Measurements from ENCODE around the gene DAPK1. TPM values are rescaled to one million over a fixed set of nuclear protein-coding genes. Genes with fewer than 3 reads are reported as not detected.

The DAPK1 gene
- polyA plus RNA-seq, 2 of the 4 experiments (the other 2 are of a cell fraction) = 55.2 to 67.2 TPM

DNA sequence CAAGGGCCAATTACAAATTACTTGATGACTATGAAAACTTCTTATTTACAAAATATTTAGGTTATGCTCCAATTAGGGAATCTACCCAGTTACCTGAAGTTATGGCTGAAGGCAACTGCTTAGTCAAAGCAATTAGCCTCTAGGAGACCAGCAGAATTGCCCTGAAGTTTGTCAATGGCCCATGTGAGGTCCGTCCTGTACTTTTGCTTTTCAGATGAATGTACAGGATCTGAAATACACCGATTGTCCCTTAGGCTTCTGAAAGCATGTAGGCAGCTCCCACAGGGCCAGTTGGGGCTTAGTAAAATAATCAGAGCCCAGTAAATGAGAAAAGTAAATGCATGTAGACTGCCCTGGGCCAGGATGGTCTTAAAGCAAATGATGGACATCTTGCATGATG is 93.3 kb downstream of the DAPK1 start:
- Histone ChIP-seq H3K4me3 (no peak overlapping the region), H3K4me1 (peaks cover 8% of the 10 kb centered on the region; the same call in 2 of the 3 replicates), H3K4me2 (no peak overlapping the region), H3K27ac (no peak overlapping the region), H3K9me3 (no peaks in the 10 kb centered on the region)
- no peak for DNase-seq (ENCODE audit: low read depth in 1 of 2, low spot score in 1 of 2)
- CTCF ChIA-PET = interaction anchor here (1.5 kb wide), 1 partner anchor 11 kb away, joined by 5 read pairs; no protein-coding TSS in a partner anchor
- POLR2A ChIA-PET = no interaction called here
- FAIRE-seq = no peak
- TF ChIP-seq RNF2 (IDR thresholded peaks at IDR 0.05; ENCODE audit: borderline replicate concordance, low read depth) (no peak), NPAS2 (CRISPR knock-in tag; IDR thresholded peaks at IDR 0.05; ENCODE audit: borderline replicate concordance) (no peak), CBX8 (IDR thresholded peaks at IDR 0.05) (no peak), EHF (CRISPR knock-in tag; IDR thresholded peaks at IDR 0.05) (no peak), SMC3 (IDR thresholded peaks at IDR 0.05) (no peak), ZNF302 (CRISPR knock-in tag; IDR thresholded peaks at IDR 0.05) (no peak), KDM5A (IDR thresholded peaks at IDR 0.05) (no peak), BHLHE40 (IDR thresholded peaks at IDR 0.05; ENCODE audit: low read depth, low read length) (no peak), RFX5 (IDR thresholded peaks at IDR 0.05) (no peak), SREBF2 (IDR thresholded peaks at IDR 0.05) (no peak), MAZ (IDR thresholded peaks at IDR 0.05; ENCODE audit: borderline replicate concordance, low read depth, low read length) (no peak), FOXS1 (CRISPR knock-in tag; IDR thresholded peaks at IDR 0.05) (no peak), POLR2A (IDR thresholded peaks at IDR 0.05; ENCODE audit: low read length) (no peak), FOSB (CRISPR knock-in tag; IDR thresholded peaks at IDR 0.05) (no peak)
- TF ChIP-seq, protein P1, sequence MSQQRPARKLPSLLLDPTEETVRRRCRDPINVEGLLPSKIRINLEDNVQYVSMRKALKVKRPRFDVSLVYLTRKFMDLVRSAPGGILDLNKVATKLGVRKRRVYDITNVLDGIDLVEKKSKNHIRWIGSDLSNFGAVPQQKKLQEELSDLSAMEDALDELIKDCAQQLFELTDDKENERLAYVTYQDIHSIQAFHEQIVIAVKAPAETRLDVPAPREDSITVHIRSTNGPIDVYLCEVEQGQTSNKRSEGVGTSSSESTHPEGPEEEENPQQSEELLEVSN (IDR thresholded peaks at IDR 0.05; ENCODE audit: borderline replicate concordance, low read depth) = no peak
- TF ChIP-seq, protein P2, sequence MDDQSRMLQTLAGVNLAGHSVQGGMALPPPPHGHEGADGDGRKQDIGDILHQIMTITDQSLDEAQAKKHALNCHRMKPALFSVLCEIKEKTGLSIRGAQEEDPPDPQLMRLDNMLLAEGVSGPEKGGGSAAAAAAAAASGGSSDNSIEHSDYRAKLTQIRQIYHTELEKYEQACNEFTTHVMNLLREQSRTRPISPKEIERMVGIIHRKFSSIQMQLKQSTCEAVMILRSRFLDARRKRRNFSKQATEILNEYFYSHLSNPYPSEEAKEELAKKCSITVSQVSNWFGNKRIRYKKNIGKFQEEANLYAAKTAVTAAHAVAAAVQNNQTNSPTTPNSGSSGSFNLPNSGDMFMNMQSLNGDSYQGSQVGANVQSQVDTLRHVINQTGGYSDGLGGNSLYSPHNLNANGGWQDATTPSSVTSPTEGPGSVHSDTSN (IDR thresholded peaks at IDR 0.05) = no peak
- no peak for ATAC-seq
- WGBS (ENCODE audit: missing lambda C conversion rate) = 87% methylated on average over 2 of the region's 2 CpGs

DNA sequence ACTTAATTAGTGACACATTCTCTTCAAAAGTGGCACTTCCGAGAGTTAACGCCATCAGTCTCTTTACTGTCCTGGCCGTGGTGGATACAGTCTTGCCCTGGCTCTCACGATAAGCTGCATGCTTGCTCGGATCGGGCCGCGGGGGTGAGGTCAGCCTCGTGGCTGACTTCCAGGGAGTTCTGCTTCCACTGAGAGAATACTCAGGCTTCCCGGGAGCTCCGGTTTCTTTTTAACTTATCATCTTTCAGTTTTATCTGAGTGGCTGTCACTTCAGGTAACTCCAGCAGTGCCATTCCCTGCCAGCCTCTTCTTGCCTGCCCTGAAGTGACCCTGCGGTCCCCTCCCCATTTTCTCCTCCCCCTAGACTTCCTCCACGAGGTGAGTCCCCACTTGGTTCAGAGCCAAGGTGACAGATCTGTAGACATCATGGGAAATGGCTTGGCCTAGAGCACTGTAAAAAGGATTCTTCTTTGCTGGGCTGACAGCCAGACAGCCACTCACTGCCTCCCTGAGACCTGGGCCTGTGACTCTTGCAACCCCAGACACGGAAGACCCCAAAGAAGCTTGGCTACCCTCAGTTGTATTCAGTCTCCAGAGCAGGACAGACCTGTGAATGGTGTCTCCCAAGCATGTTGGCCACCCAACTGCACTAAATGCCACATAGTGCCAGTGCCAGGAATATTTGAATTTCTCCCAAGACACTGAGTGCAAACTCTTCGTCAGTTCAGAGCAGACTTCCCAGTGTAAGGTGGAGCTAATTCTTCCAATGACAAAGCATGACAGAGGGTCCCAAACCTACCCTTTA is 95.1 kb downstream of the DAPK1 start:
- H3K27ac ChIP-seq = 0 out of 6 replicates have a peak overlapping the region, but pooled peaks of 1 of the 2 experiments have one; percentile 9
- ATAC-seq (no peak), DNase-seq (ENCODE audit: low read depth in 1 of 2, low spot score in 1 of 2) (no peak), FAIRE-seq (no peak)
- TF ChIP-seq MAFK (IDR thresholded peaks at IDR 0.05; ENCODE audit: partially characterized antibody) (no peak), FOSB (CRISPR knock-in tag; IDR thresholded peaks at IDR 0.05) (no peak), RAD21 (conservative IDR thresholded peaks at IDR 0.05 in 1 of 2, IDR thresholded peaks at IDR 0.05 in 1 of 2) (no peak), NR3C1 (IDR thresholded peaks at IDR 0.05) (no peak), TP53 (CRISPR knock-in tag; IDR thresholded peaks at IDR 0.05) (no peak), TFCP2L1 (CRISPR knock-in tag; IDR thresholded peaks at IDR 0.05) (no peak)
- TF ChIP-seq, protein P3, sequence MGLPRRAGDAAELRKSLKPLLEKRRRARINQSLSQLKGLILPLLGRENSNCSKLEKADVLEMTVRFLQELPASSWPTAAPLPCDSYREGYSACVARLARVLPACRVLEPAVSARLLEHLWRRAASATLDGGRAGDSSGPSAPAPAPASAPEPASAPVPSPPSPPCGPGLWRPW (IDR thresholded peaks at IDR 0.05) = no peak
- H3K9me3 ChIP-seq = no peaks in the 10 kb centered on the region
- 85% methylated on average over 15 of the region's 15 CpGs for WGBS (ENCODE audit: missing lambda C conversion rate)
- ChIA-PET POLR2A (no interaction called here), CTCF (interaction anchor here (0.6 kb wide), 1 partner anchor 10 kb away, joined by 3 read pairs; no protein-coding TSS in a partner anchor)
- H3K4me2 ChIP-seq = no peak overlapping the region
- H3K4me1 ChIP-seq = peaks cover 7% of the 10 kb centered on the region
- H3K4me3 ChIP-seq = no peak overlapping the region

DNA sequence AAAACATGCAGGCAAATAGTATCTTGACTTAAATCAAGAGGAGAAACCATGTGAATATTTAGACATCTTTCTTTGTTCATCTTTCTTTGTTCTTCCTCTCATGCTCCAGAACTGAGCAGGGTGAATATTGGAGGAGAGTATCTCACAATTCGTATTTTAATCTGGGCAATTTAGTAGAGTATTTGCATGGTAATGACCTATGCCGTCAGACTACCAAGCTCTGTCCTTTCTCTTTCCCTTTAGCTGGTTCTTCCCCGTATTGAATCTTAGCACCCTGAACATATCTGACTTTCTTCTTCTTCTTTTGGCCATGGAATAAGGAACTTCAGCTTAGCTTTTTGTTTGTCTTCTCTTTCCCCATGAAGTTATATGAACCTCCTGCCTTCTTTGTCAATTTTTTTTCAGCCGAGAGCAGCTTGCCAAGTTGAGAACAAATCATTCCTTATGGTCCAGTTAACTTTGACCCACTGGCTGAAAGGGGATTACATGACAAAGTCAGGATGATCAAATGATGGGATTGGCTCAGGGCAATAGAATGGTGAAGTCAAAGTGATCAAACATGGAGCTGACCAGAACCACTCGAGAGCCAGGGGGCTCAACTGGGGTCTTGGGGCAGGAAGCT is 95.8 kb downstream of the DAPK1 start:
- 84% methylated on average over 5 of the region's 5 CpGs for WGBS (ENCODE audit: missing lambda C conversion rate)
- ChIA-PET POLR2A (no interaction called here), CTCF (interaction anchor here (1.2 kb wide), 1 partner anchor 32 kb away, joined by 3 read pairs; no protein-coding TSS in a partner anchor)
- no peaks in the 10 kb centered on the region for H3K9me3 ChIP-seq
- FAIRE-seq (no peak), ATAC-seq (no peak), DNase-seq (ENCODE audit: low read depth in 1 of 2, low spot score in 1 of 2) (no peak)
- peaks cover 14% of the 10 kb centered on the region for H3K4me1 ChIP-seq
- no peak overlapping the region for H3K4me2 ChIP-seq
- no peak overlapping the region for H3K4me3 ChIP-seq
- H3K27ac ChIP-seq = no peak overlapping the region
- no peak for TF ChIP-seq HOXB13 (CRISPR knock-in tag; IDR thresholded peaks at IDR 0.05; ENCODE audit: low read depth)
- no peak for TF ChIP-seq MAFK (IDR thresholded peaks at IDR 0.05; ENCODE audit: partially characterized antibody)
- no peak for TF ChIP-seq MAZ (IDR thresholded peaks at IDR 0.05; ENCODE audit: borderline replicate concordance, low read depth, low read length)
- TF ChIP-seq JUNB (IDR thresholded peaks at IDR 0.05) = no peak
- TF ChIP-seq ZNF302 (CRISPR knock-in tag; IDR thresholded peaks at IDR 0.05) = no peak
- no peak for TF ChIP-seq PHF8 (IDR thresholded peaks at IDR 0.05; ENCODE audit: borderline replicate concordance, low read depth)
- no peak for TF ChIP-seq FOXS1 (CRISPR knock-in tag; IDR thresholded peaks at IDR 0.05)
- TF ChIP-seq, protein P1 (IDR thresholded peaks at IDR 0.05; ENCODE audit: borderline replicate concordance, low read depth) = no peak
- no peak for TF ChIP-seq EHMT2 (IDR thresholded peaks at IDR 0.05; ENCODE audit: low read depth)
- TF ChIP-seq ZSCAN20 (CRISPR knock-in tag; IDR thresholded peaks at IDR 0.05) = no peak
- TF ChIP-seq HOXB5 (CRISPR knock-in tag; IDR thresholded peaks at IDR 0.05) = no peak
- no peak for TF ChIP-seq FOSB (CRISPR knock-in tag; IDR thresholded peaks at IDR 0.05)
- TF ChIP-seq, protein P4, sequence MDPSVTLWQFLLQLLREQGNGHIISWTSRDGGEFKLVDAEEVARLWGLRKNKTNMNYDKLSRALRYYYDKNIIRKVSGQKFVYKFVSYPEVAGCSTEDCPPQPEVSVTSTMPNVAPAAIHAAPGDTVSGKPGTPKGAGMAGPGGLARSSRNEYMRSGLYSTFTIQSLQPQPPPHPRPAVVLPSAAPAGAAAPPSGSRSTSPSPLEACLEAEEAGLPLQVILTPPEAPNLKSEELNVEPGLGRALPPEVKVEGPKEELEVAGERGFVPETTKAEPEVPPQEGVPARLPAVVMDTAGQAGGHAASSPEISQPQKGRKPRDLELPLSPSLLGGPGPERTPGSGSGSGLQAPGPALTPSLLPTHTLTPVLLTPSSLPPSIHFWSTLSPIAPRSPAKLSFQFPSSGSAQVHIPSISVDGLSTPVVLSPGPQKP (IDR thresholded peaks at IDR 0.05; ENCODE audit: low read depth, low read length) = no peak

All from A549 (cell line).